Spleen (tissue), 13 donors: Measurements from ENCODE around the gene DAZAP1. TPM values are rescaled to one million over a fixed set of nuclear protein-coding genes. Genes with fewer than 3 reads are reported as not detected.

ENCODE experiments used
- DNase-seq: peaks from one replicate; pipeline ENCODE4 v3.0.0-alpha.2; 2020
- H3K27ac ChIP-seq, 8 donors: fragments of 200-600 bp; sonication (generic) in 7 of 8; 1 replicate in 4 of 8; 2 replicates in 4 of 8; pipeline versions ENCODE4 v1.5.0 to v1.8.0; 2016 to 2021; ENCODE audit warnings: inconsistent platforms in 4 of 8, mild to moderate bottlenecking in 4 of 8, moderate library complexity in 1 of 8
- H3K27me3 ChIP-seq, 7 donors: fragments of 200-600 bp; sonication (generic) in 6 of 7; replicated peaks in 1 of 7; 1 replicate in 4 of 7; 2 replicates in 3 of 7; pipeline versions ENCODE4 v1.5.0 to v1.8.0; 2016 to 2021; ENCODE audit warnings: inconsistent platforms in 3 of 7, mild to moderate bottlenecking in 1 of 7
- H3K36me3 ChIP-seq, 6 donors: fragments of 200-600 bp; sonication (generic) in 5 of 6; 1 replicate in 4 of 6; 2 replicates in 2 of 6; pipeline versions ENCODE4 v1.5.0 to v1.8.0; 2016 to 2021; ENCODE audit warnings: inconsistent platforms in 2 of 6
- H3K4me1 ChIP-seq, 6 donors: fragments of 200-600 bp; sonication (generic) in 5 of 6; 1 replicate in 3 of 6; 2 replicates in 3 of 6; pipeline versions ENCODE4 v1.5.0 to v1.8.0; 2016 to 2021; ENCODE audit warnings: inconsistent platforms in 3 of 6
- H3K4me3 ChIP-seq, 8 donors: fragments of 200-600 bp; sonication (generic) in 7 of 8; 1 replicate in 4 of 8; 2 replicates in 4 of 8; pipeline versions ENCODE4 v1.5.0 to v1.8.0; 2016 to 2021; ENCODE audit warnings: inconsistent platforms in 4 of 8, mild to moderate bottlenecking in 4 of 8, moderate library complexity in 2 of 8
- H3K9me3 ChIP-seq, 8 donors: fragments of 200-600 bp; sonication (generic) in 7 of 8; 1 replicate in 4 of 8; 2 replicates in 4 of 8; pipeline versions ENCODE4 v1.5.0 to v1.8.0; 2016 to 2021; ENCODE audit warnings: inconsistent platforms in 4 of 8
- CTCF ChIP-seq, 11 experiments: fragments of 200-600 bp in 7 of 11; fragments of 450-650 bp in 4 of 11; sonication (generic) in 4 of 11; IDR thresholded peaks in 8 of 11; conservative IDR thresholded peaks in 3 of 11; 1 replicate in 7 of 11; 2 replicates in 4 of 11; pipeline versions ENCODE4 v1.4.0 to v1.8.0; 2016 to 2021; ENCODE audit warnings: antibody characterized with exemption in 11 of 11, inconsistent platforms in 4 of 11, mild to moderate bottlenecking in 1 of 11
- POLR2A ChIP-seq, 3 donors: fragments of 450-650 bp; IDR thresholded peaks; one replicate each; pipeline ENCODE4 v1.5.1; 2017; ENCODE audit warnings: antibody characterized with exemption in 3 of 3, mild to moderate bottlenecking in 1 of 3
- POLR2AphosphoS5 ChIP-seq, 3 donors: sonication (generic); formaldehyde crosslinking; IDR thresholded peaks; one replicate each; pipeline ENCODE4 v1.5.1; 2017; ENCODE audit warnings: antibody characterized with exemption in 3 of 3
- WGBS, 5 donors: extraction: QIAGEN DNeasy Blood & Tissue Kit in 3 of 5; methylation state at CpG; one replicate each; pipeline versions ENCODE4 v1.1.5 to v1.1.7; 2013 to 2018; 5-methylcytosine and 5-hydroxymethylcytosine counted together
- intact Hi-C: fragments of 100-400 bp; cut with DNase I; formaldehyde crosslinking; loops from one replicate; pipeline ENCODE4 v1.15.0; 2023; ENCODE audit warnings: low total_unique reads
- long read RNA-seq, 2 donors: transcript quantifications; one replicate each; lab custom pipeline, GENCODE V29; 2026
- polyA plus RNA-seq, 3 donors: library from polyadenylated mRNA; stranded (reverse); fragments of 200-250 nt; gene quantifications; one replicate each; pipeline ENCODE4 v1.2.1, GENCODE V29; 2013
- total RNA-seq, 7 donors: library from RNA; depleted of rRNA in 3 of 7; stranded (reverse); fragments of >200 nt in 3 of 7; fragmentation: NEBNext Ultra II Directional in 4 of 7; extraction: Animal tissue kit (Norgen Biotek cat#: 25700) in 4 of 7; gene quantifications; one replicate each; pipeline versions ENCODE4 v1.1.0 to v1.2.1, GENCODE V29; 2016 to 2021
- donor health status: healthy with polysubstance abuse.
- donor health status: DM: no; HTN: no; CAD: no; lungs with moderate emphysema.
- donor health status: DM: no; HTN: no; CAD: no.
- donor health status: Bipolar disorder and iron deficiency.
- donor health status: healthy.
- donor health status: DM: no; HTN: no; CAD: no.
- donor health status: DM: yes; HTN: yes; CAD: no.

DAZAP1 gene
- total RNA-seq (100 to 1,000 TPM in 3 of 7 donors, 10 to 100 TPM in 4; 43.8 to 137 (median 94.6) TPM), polyA plus RNA-seq (100 to 1,000 TPM in 2 of 3 donors, 10 to 100 TPM in 1; 80.0 to 133 (median 106) TPM)
- long read RNA-seq, donor 1, transcript DAZAP1-208 (1 exons, 3,642 nt): major isoform, 27 of 47 reads
- long read RNA-seq, donor 1, transcript DAZAP1-201 (12 exons, 2,160 nt): minor isoform, 14 of 47 reads
- long read RNA-seq, donor 1, partial matches to known transcripts: 0 of 47 reads
- long read RNA-seq, donor 1, other reads (novel, unspliced or antisense): 0 of 47 reads
- long read RNA-seq, donor 2, transcript DAZAP1-201 (12 exons, 2,160 nt): minor isoform, 16 of 60 reads
- long read RNA-seq, donor 2, transcript DAZAP1-208 (1 exons, 3,642 nt): major isoform, 37 of 60 reads
- long read RNA-seq, donor 2, partial matches to known transcripts: 0 of 60 reads
- long read RNA-seq, donor 2, other reads (novel, unspliced or antisense): 0 of 60 reads

GRCh38 chr19:1407528-1408299 is at the start of gene DAZAP1:
DAZAP1 (plus strand) TSS chr19:1407586; CDS start chr19:1407774, 188 bp downstream.
- intact Hi-C loops: loop anchor here (10.0 kb wide), 1 partner anchor 133 kb away; the partner anchor contains the start of gene FAM174C
- peak; percentile 93 for DNase-seq
- WGBS, 5 donors: 0 to 1% (median 1%) methylated on average over 33 to 121 of the region's 121 CpGs

GRCh38 chr19:1360126-1360817 is 47.1 kb upstream of the DAZAP1 start:
- no peak for DNase-seq
- H3K4me3 ChIP-seq: no peak overlapping the region
- intact Hi-C loops: no loop called here
- H3K9me3 ChIP-seq: no peaks in the 10 kb centered on the region
- no peaks in the 10 kb centered on the region for H3K27me3 ChIP-seq
- H3K36me3 ChIP-seq: peaks cover 0 to 83% (median 38%) of the 10 kb centered on the region in 6 donors
- no peak for TF ChIP-seq POLR2AphosphoS5 (IDR thresholded peaks at IDR 0.05)
- no peak for TF ChIP-seq CTCF (IDR thresholded peaks at IDR 0.05 in 8 of 11, conservative IDR thresholded peaks at IDR 0.05 in 3 of 11)
- TF ChIP-seq POLR2A (IDR thresholded peaks at IDR 0.05): no peak
- H3K27ac ChIP-seq: peak overlapping the region in 6 of 8 donors; percentile 20 to 65 (median 46)
- H3K4me1 ChIP-seq: peaks cover 12 to 79% (median 55%) of the 10 kb centered on the region in 6 donors
- 84 to 92% (median 87%) methylated on average over 22 to 30 of the region's 30 CpGs for WGBS, 5 donors

More at GRCh38 chr19:1407528-1408299, at the start of gene DAZAP1:
- Histone ChIP-seq H3K27ac (peak within 1 kb of the TSS; percentile 84 to 98 (median 94)), H3K4me1 (peaks cover 38 to 77% (median 60%) of the 10 kb centered on the region in 6 donors), H3K36me3 (peaks cover 0 to 36% (median 4%) of the 10 kb centered on the region in 6 donors), H3K4me3 (peak within 1 kb of the TSS; percentile 89 to 98 (median 94)), H3K9me3 (no peaks in the 10 kb centered on the region), H3K27me3 (peaks cover 0 to 14% (median 0%) of the 10 kb centered on the region in 7 donors)
- TF ChIP-seq POLR2AphosphoS5 (IDR thresholded peaks at IDR 0.05) (no peak), POLR2A (IDR thresholded peaks at IDR 0.05) (peak in 1 of 3 donors; percentile 21), CTCF (IDR thresholded peaks at IDR 0.05 in 8 of 11, conservative IDR thresholded peaks at IDR 0.05 in 3 of 11) (no peak)

GRCh38 chr19:1360818-1361461 is 46.4 kb upstream of the DAZAP1 start:
- Histone ChIP-seq H3K9me3 (no peaks in the 10 kb centered on the region), H3K4me3 (peak overlapping the region in 1 of 8 donors; percentile 26), H3K27ac (peak overlapping the region in 7 of 8 donors; percentile 39 to 65 (median 47)), H3K4me1 (peaks cover 12 to 72% (median 49%) of the 10 kb centered on the region in 6 donors), H3K36me3 (peaks cover 0 to 90% (median 43%) of the 10 kb centered on the region in 6 donors), H3K27me3 (no peaks in the 10 kb centered on the region)
- no peak for TF ChIP-seq POLR2A (IDR thresholded peaks at IDR 0.05)
- no peak for TF ChIP-seq CTCF (IDR thresholded peaks at IDR 0.05 in 8 of 11, conservative IDR thresholded peaks at IDR 0.05 in 3 of 11)
- peak; percentile 43 to 83 (median 71) for TF ChIP-seq POLR2AphosphoS5 (IDR thresholded peaks at IDR 0.05)
- 57 to 73% (median 67%) methylated on average over 24 to 31 of the region's 31 CpGs for WGBS, 5 donors
- DNase-seq: no peak
- intact Hi-C loops: no loop called here
